Sigmoid colon (tissue), 7 donors: ENCODE results near the gene COL4A1. TPM values are rescaled to one million over a fixed set of nuclear protein-coding genes. Genes with fewer than 3 reads are reported as not detected.

Experiments
- DNase-seq: peaks from one replicate; pipeline ENCODE4 v3.0.0-alpha.2; 2019
- H3K27ac ChIP-seq, 4 donors: fragments of 200-600 bp; sonication (generic); one replicate each; pipeline ENCODE4 v1.5.1; 2016 to 2019; ENCODE audit warnings: mild to moderate bottlenecking in 1 of 4
- H3K27me3 ChIP-seq, 3 donors: fragments of 200-600 bp; sonication (generic); one replicate each; pipeline ENCODE4 v1.5.1; 2019; ENCODE audit warnings: mild to moderate bottlenecking in 1 of 3
- H3K36me3 ChIP-seq, 4 donors: fragments of 200-600 bp; sonication (generic); one replicate each; pipeline ENCODE4 v1.5.1; 2016 to 2019
- H3K4me1 ChIP-seq, 4 donors: fragments of 200-600 bp; sonication (generic); one replicate each; pipeline ENCODE4 v1.5.1; 2017 to 2019
- H3K4me3 ChIP-seq, 4 donors: fragments of 200-600 bp; sonication (generic); one replicate each; pipeline ENCODE4 v1.5.1; 2017 to 2019; ENCODE audit warnings: mild to moderate bottlenecking in 2 of 4, moderate library complexity in 1 of 4
- H3K9me3 ChIP-seq, 4 donors: fragments of 200-600 bp in 3 of 4; sonication (generic) in 3 of 4; one replicate each; pipeline versions ENCODE4 v1.5.1 to v1.6.1; 2013 to 2019
- CTCF ChIP-seq, 4 experiments: fragments of 450-650 bp in 3 of 4; fragments of 200-600 bp in 1 of 4; IDR thresholded peaks; one replicate each; pipeline ENCODE4 v1.5.1; 2016 to 2019; ENCODE audit warnings: antibody characterized with exemption in 4 of 4, mild to moderate bottlenecking in 3 of 4, moderate library complexity in 2 of 4
- EP300 ChIP-seq, 4 donors: sonication (generic); formaldehyde crosslinking; IDR thresholded peaks; one replicate each; pipeline ENCODE4 v1.6.1; 2017; ENCODE audit warnings: antibody characterized with exemption in 4 of 4
- POLR2A ChIP-seq, 2 donors: fragments of 450-650 bp; IDR thresholded peaks; one replicate each; pipeline ENCODE4 v1.6.1; 2016; ENCODE audit warnings: antibody characterized with exemption in 2 of 2, mild to moderate bottlenecking in 2 of 2, moderate library complexity in 2 of 2
- POLR2AphosphoS5 ChIP-seq, 4 donors: sonication (generic); formaldehyde crosslinking; IDR thresholded peaks; one replicate each; pipeline ENCODE4 v1.6.1; 2017; ENCODE audit warnings: antibody characterized with exemption in 4 of 4
- WGBS, 2 donors: extraction: QIAGEN DNeasy Blood & Tissue Kit; methylation state at CpG; one replicate each; pipeline ENCODE4 v1.1.7; 2013; 5-methylcytosine and 5-hydroxymethylcytosine counted together
- intact Hi-C: fragments of 100-400 bp; cut with DNase I; formaldehyde crosslinking; loops from one replicate; pipeline ENCODE4 v1.15.1; 2023
- polyA plus RNA-seq, 3 donors: library from polyadenylated mRNA; stranded (reverse); fragments of 200-250 nt; gene quantifications; one replicate each; pipeline ENCODE4 v1.2.3, GENCODE V29; 2013
- total RNA-seq, 4 donors: library from RNA; depleted of rRNA; stranded (reverse); fragments of >200 nt; gene quantifications; one replicate each; pipeline ENCODE4 v1.1.0, GENCODE V29; 2016
- donor health status: healthy with polysubstance abuse.
- donor health status: Bipolar disorder and iron deficiency.
- donor health status: healthy.

Gene COL4A1
- total and polyA plus RNA-seq, 7 donors = 9.2 to 598 (median 235) TPM

GRCh38 chr13:110214637-110215036, 92.3 kb downstream of the COL4A1 start:
- 84 to 88% methylated on average over 5 of the region's 5 CpGs for WGBS, 2 donors
- H3K27me3 ChIP-seq = no peaks in the 10 kb centered on the region
- intact Hi-C loops = loop anchor here (5.0 to 10.0 kb wide), 2 partner anchors 218 to 350 kb away; partner anchors contain the start of gene RAB20
- peak overlapping the region; percentile 68 to 87 (median 78) for H3K27ac ChIP-seq
- H3K9me3 ChIP-seq = no peaks in the 10 kb centered on the region
- H3K4me3 ChIP-seq = no peak overlapping the region
- no peak for DNase-seq
- peaks cover 22 to 42% (median 37%) of the 10 kb centered on the region in 4 donors for H3K36me3 ChIP-seq
- H3K4me1 ChIP-seq = peaks cover 0 to 56% (median 52%) of the 10 kb centered on the region in 4 donors
- TF ChIP-seq POLR2AphosphoS5 (IDR thresholded peaks at IDR 0.05) (no peak), CTCF (IDR thresholded peaks at IDR 0.05) (no peak), EP300 (IDR thresholded peaks at IDR 0.05) (no peak), POLR2A (IDR thresholded peaks at IDR 0.05) (no peak)

- H3K36me3 ChIP-seq = peaks cover 27 to 52% (median 47%) of the 10 kb centered on the region in 4 donors
- peak overlapping the region in 2 of 4 donors; percentile 85 to 87 for H3K27ac ChIP-seq
- no peak overlapping the region for H3K4me3 ChIP-seq
- no peak for DNase-seq
- H3K9me3 ChIP-seq = no peaks in the 10 kb centered on the region
- no peak for TF ChIP-seq POLR2AphosphoS5 (IDR thresholded peaks at IDR 0.05)
- no peak for TF ChIP-seq CTCF (IDR thresholded peaks at IDR 0.05)
- TF ChIP-seq POLR2A (IDR thresholded peaks at IDR 0.05) = no peak
- TF ChIP-seq EP300 (IDR thresholded peaks at IDR 0.05) = no peak
- H3K27me3 ChIP-seq = no peaks in the 10 kb centered on the region
- WGBS, 2 donors = 75 to 92% methylated on average over 13 of the region's 13 CpGs
- peaks cover 0 to 49% (median 44%) of the 10 kb centered on the region in 4 donors for H3K4me1 ChIP-seq
- intact Hi-C loops = loop anchor here (10.0 kb wide), 1 partner anchor 351 kb away; the partner anchor contains the start of gene RAB20
Observed at GRCh38 chr13:110213461-110214074, 93.4 kb downstream of the COL4A1 start.

- Histone ChIP-seq H3K4me1 (peaks cover 0 to 38% (median 34%) of the 10 kb centered on the region in 4 donors), H3K36me3 (peaks cover 38 to 63% (median 57%) of the 10 kb centered on the region in 4 donors), H3K4me3 (no peak overlapping the region), H3K27ac (no peak overlapping the region), H3K9me3 (no peaks in the 10 kb centered on the region), H3K27me3 (no peaks in the 10 kb centered on the region)
- WGBS, 2 donors = 88 to 92% methylated on average over 9 of the region's 9 CpGs
- DNase-seq = no peak
- TF ChIP-seq POLR2AphosphoS5 (IDR thresholded peaks at IDR 0.05) = no peak
- intact Hi-C loops = loop anchor here (10.0 kb wide), 1 partner anchor 352 kb away; the partner anchor contains the start of gene RAB20
Observed at GRCh38 chr13:110212529-110212928, 94.4 kb downstream of the COL4A1 start.

GRCh38 chr13:110211735-110212134, 95.2 kb downstream of the COL4A1 start:
- DNase-seq = no peak
- Histone ChIP-seq H3K36me3 (peaks cover 44 to 71% (median 63%) of the 10 kb centered on the region in 4 donors), H3K27ac (no peak overlapping the region), H3K27me3 (no peaks in the 10 kb centered on the region), H3K4me1 (peaks cover 0 to 30% (median 26%) of the 10 kb centered on the region in 4 donors), H3K9me3 (no peaks in the 10 kb centered on the region), H3K4me3 (no peak overlapping the region)
- intact Hi-C loops = loop anchor here (10.0 kb wide), 1 partner anchor 353 kb away; the partner anchor contains the start of gene RAB20
- 80 to 90% methylated on average over 6 of the region's 6 CpGs for WGBS, 2 donors
- no peak for TF ChIP-seq POLR2A (IDR thresholded peaks at IDR 0.05)
- no peak for TF ChIP-seq CTCF (IDR thresholded peaks at IDR 0.05)
- TF ChIP-seq POLR2AphosphoS5 (IDR thresholded peaks at IDR 0.05) = no peak

GRCh38 chr13:110211046-110211445, 95.9 kb downstream of the COL4A1 start:
- Histone ChIP-seq H3K4me3 (no peak overlapping the region), H3K4me1 (peaks cover 0 to 23% (median 19%) of the 10 kb centered on the region in 4 donors), H3K27me3 (no peaks in the 10 kb centered on the region), H3K36me3 (peaks cover 51 to 78% (median 70%) of the 10 kb centered on the region in 4 donors), H3K9me3 (no peaks in the 10 kb centered on the region), H3K27ac (no peak overlapping the region)
- no peak for DNase-seq
- intact Hi-C loops = loop anchor here (10.0 kb wide), 1 partner anchor 354 kb away; the partner anchor contains the start of gene RAB20
- 94 to 95% methylated on average over 10 of the region's 10 CpGs for WGBS, 2 donors
- no peak for TF ChIP-seq POLR2A (IDR thresholded peaks at IDR 0.05)
- TF ChIP-seq POLR2AphosphoS5 (IDR thresholded peaks at IDR 0.05) = no peak
- no peak for TF ChIP-seq CTCF (IDR thresholded peaks at IDR 0.05)
- TF ChIP-seq EP300 (IDR thresholded peaks at IDR 0.05) = no peak
